ENCODE data around the gene CXCR5. TPM values are rescaled to one million over a fixed set of nuclear protein-coding genes. Genes with fewer than 3 reads are reported as not detected.
A peak's percentile ranks its signal among the peaks of the same experiment; 100 is the strongest.

CXCR5 gene
- total and polyA plus RNA-seq, 10 of the 15 experiments (the other 5 are each of a cell fraction or from before 2014, with no cell fraction given), result 0.03 to 0.63 (median 0.25) TPM

DNA sequence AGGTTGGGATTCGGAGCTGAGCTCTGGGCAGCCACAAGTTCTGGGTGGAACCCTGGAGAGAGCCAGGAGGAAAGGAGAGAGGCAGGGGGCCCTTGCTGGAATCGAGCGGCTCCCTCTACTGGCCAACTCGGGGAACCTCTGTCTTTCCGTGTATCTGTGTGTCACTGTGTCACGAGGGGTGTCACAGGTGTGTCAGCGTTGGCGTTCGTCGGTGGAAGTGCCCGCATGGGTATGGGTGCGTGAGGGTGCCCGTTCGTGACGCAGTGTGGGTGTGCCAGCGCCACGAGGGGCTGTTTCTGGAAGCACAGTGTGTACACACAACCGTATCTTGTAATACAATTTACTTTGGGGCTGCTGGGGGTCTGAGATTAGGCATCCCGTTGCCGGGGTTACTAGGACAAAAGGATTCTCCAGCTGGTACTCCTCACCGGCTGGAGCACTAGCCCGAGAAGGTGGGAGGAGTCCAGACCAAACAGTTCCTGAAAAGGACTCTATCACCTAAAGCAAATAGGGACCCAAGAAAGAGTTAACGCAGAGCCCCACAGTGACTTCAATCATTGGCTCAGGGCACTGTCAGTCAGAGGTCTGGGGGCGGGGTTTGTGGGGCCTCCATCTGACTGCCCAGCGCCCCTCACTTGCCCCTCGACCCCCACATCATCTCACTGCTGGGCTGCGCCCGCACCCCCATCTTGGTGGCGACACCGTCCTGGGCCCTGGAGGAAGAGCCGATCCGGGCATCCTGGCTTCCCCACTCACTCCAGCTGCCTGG is 44.6 kb downstream of the CXCR5 start (continued):
- peak; percentile 25; the same call in 1 of the 2 replicates for TF ChIP-seq NFYA (IDR thresholded peaks at IDR 0.05; ENCODE audit: borderline replicate concordance, low read depth, low read length)
- TF ChIP-seq SUZ12 (IDR thresholded peaks at IDR 0.05; ENCODE audit: unreplicated experiment), result no peak
- no peak for TF ChIP-seq SMAD1 (IDR thresholded peaks at IDR 0.05; ENCODE audit: low read depth, partially characterized antibody)
- TF ChIP-seq NR2F1 (conservative IDR thresholded peaks at IDR 0.05), result peak; percentile 20; the same call in 1 of the 2 replicates
- TF ChIP-seq MEF2B (IDR thresholded peaks at IDR 0.05; ENCODE audit: partially characterized antibody, poor library complexity, severe bottlenecking), result peak; percentile 43
- peak; percentile 76 for TF ChIP-seq MTA2 (IDR thresholded peaks at IDR 0.05; ENCODE audit: low read depth)
- TF ChIP-seq SP1 (IDR thresholded peaks at IDR 0.05; ENCODE audit: low read depth, low read length), result peak; percentile 90
- TF ChIP-seq, protein P1, sequence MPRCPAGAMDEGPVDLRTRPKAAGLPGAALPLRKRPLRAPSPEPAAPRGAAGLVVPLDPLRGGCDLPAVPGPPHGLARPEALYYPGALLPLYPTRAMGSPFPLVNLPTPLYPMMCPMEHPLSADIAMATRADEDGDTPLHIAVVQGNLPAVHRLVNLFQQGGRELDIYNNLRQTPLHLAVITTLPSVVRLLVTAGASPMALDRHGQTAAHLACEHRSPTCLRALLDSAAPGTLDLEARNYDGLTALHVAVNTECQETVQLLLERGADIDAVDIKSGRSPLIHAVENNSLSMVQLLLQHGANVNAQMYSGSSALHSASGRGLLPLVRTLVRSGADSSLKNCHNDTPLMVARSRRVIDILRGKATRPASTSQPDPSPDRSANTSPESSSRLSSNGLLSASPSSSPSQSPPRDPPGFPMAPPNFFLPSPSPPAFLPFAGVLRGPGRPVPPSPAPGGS (IDR thresholded peaks at IDR 0.05; ENCODE audit: borderline replicate concordance, insufficient read depth, low read depth, low read length, poor library complexity, severe bottlenecking), result no peak
- TF ChIP-seq FOXK2 (IDR thresholded peaks at IDR 0.05), result no peak
- no peak for TF ChIP-seq RCOR1 (conservative IDR thresholded peaks at IDR 0.05; ENCODE audit: low read depth, low read length)
